Panc1 (cell line): Measurements from ENCODE around the gene CPNE4. TPM values are rescaled to one million over a fixed set of nuclear protein-coding genes. Genes with fewer than 3 reads are reported as not detected.

Experiments used
- ATAC-seq: fragments of 200-7000 bp; cut with Tn5 transposase; 2 replicates; pipeline ENCODE4 v1.9.1; 2020; ENCODE audit warnings: mild to moderate bottlenecking, moderate library complexity
- BruUV-seq: library from RNA; stranded (reverse); fragments of 400-500 nt; replicated peaks from 2 replicates; lab custom pipeline; 2021; lab: Mats Ljungman, UMichigan
- CTCF ChIA-PET: fragments of 300-600 bp; sonication (Branson Sonifier 250); formaldehyde crosslinking; loops from one replicate; lab custom pipeline; 2022; ENCODE audit warnings: antibody characterized with exemption; lab: Charles Lee
- POLR2A ChIA-PET: fragments of 300-600 bp; sonication (Branson Sonifier 250); formaldehyde crosslinking; loops from one replicate; lab custom pipeline; 2022; ENCODE audit warnings: antibody characterized with exemption; lab: Charles Lee
- DNase-seq: peaks from one replicate; pipeline ENCODE4 v3.0.0-alpha.2; 2010; ENCODE audit warnings: low read depth, low spot score
- H3K27ac ChIP-seq: 2 replicates; pipeline ENCODE4 v1.5.1; 2011; ENCODE audit warnings: mild to moderate bottlenecking, low read length, inconsistent platforms
- H3K27me3 ChIP-seq: fragments of 200-500 bp; sonication (Bioruptor generic); 2 replicates; pipeline ENCODE4 v1.6.0; 2014; ENCODE audit warnings: low read length, inconsistent platforms; ENCODE audit not compliant: control insufficient read depth, insufficient read depth
- H3K36me3 ChIP-seq: fragments of 200-500 bp; sonication (Bioruptor generic); 2 replicates; pipeline ENCODE4 v1.5.1; 2014; ENCODE audit warnings: inconsistent platforms, mild to moderate bottlenecking, low read length, moderate library complexity; ENCODE audit not compliant: control insufficient read depth, insufficient read depth
- H3K4me1 ChIP-seq: 2 replicates; pipeline ENCODE4 v1.5.1; 2011; ENCODE audit warnings: inconsistent platforms, mild to moderate bottlenecking, low read length, moderate library complexity; ENCODE audit not compliant: control insufficient read depth, insufficient read depth
- H3K4me3 ChIP-seq, 2 experiments: 2 replicates each; pipeline ENCODE4 v1.5.1; 2011 to 2012; ENCODE audit warnings: low read depth in 2 of 2, low read length in 2 of 2, mild to moderate bottlenecking in 2 of 2, inconsistent platforms in 1 of 2, moderate library complexity in 1 of 2
- H3K9me3 ChIP-seq: fragments of 200-500 bp; sonication (Bioruptor generic); 2 replicates; pipeline ENCODE4 v1.5.1; 2014; ENCODE audit warnings: low read depth, mild to moderate bottlenecking, inconsistent platforms, low read length, moderate library complexity; ENCODE audit not compliant: control insufficient read depth, insufficient read depth
- POLR2AphosphoS5 ChIP-seq: IDR thresholded peaks from 2 replicates; pipeline ENCODE4 v1.6.1; 2012; ENCODE audit warnings: mild to moderate bottlenecking, low read depth, low read length, moderate library complexity
- SIN3A ChIP-seq: IDR thresholded peaks from 2 replicates; pipeline ENCODE4 v1.6.1; 2012; ENCODE audit warnings: low read depth, mild to moderate bottlenecking, low read length, moderate library complexity, borderline replicate concordance; ENCODE audit not compliant: insufficient read depth
- TCF7L2 ChIP-seq: IDR thresholded peaks from 2 replicates; pipeline ENCODE4 v1.6.1; 2011; ENCODE audit warnings: mild to moderate bottlenecking, low read depth, low read length, inconsistent platforms
- in situ Hi-C: cut with HindIII; loops from 2 replicates; pipeline ENCODE4 v1.10.0; 2016; ENCODE audit warnings: low sequenced_read_pairs, low pct_unique_long_range_greater_than_20kb
- intact Hi-C: fragments of 100-400 bp; cut with micrococcal nuclease; formaldehyde crosslinking; loops from one replicate; pipeline ENCODE4 v1.10.0; 2022; ENCODE audit not compliant: unreplicated experiment
- total RNA-seq: library from RNA; stranded (reverse); gene quantifications from one replicate; pipeline ENCODE4 v1.2.1, GENCODE V29; 2021; ENCODE audit not compliant: unreplicated experiment
- TF ChIP-seq, protein P1 (sequence below): fragments of 450-650 bp; IDR thresholded peaks from 2 replicates; pipeline ENCODE4 v1.5.1; 2017; ENCODE audit warnings: mild to moderate bottlenecking
- TF ChIP-seq, protein P2 (sequence below), 2 experiments: IDR thresholded peaks; 2 replicates each; pipeline ENCODE4 v1.6.1; 2011 to 2012; ENCODE audit warnings: low read depth in 2 of 2, control low read depth in 1 of 2, low read length in 1 of 2, mild to moderate bottlenecking in 1 of 2, moderate library complexity in 1 of 2; ENCODE audit not compliant: insufficient read depth in 1 of 2

CPNE4 gene
- total RNA-seq, 1 experiment from 2014 or later: not detected

DNA sequence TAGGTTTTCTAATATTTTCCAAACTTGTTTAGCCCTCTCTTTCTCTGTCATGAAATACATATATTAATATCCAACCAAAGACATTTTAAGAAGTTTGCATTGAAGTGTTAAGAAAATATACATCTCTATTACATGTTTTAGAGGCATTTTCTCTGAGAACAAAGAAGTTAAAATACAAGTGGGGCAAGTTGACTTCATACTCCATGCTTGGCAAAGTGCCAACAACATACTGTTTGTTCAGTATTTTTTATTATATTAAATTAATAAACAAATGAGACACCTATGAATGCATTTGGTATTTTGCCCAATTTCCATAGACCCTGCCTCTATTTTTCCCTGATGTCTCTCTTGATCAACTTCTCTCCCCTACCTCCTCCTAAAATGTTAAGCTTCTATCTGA, 299.3 kb downstream of the CPNE4 start:
- no peak overlapping the region for H3K27ac ChIP-seq
- ChIA-PET CTCF (interaction anchor here (0.6 kb wide), 1 partner anchor 59 kb away, joined by 6 read pairs; no protein-coding TSS in a partner anchor), POLR2A (no interaction called here)
- H3K4me1 ChIP-seq: no peaks in the 10 kb centered on the region
- no TSS peak for BruUV-seq
- in situ Hi-C loops: no loop called here
- H3K27me3 ChIP-seq: no peaks in the 10 kb centered on the region
- intact Hi-C loops: no loop called here
- TF ChIP-seq TCF7L2 (no peak), SIN3A (no peak), POLR2AphosphoS5 (no peak)
- TF ChIP-seq, protein P1, sequence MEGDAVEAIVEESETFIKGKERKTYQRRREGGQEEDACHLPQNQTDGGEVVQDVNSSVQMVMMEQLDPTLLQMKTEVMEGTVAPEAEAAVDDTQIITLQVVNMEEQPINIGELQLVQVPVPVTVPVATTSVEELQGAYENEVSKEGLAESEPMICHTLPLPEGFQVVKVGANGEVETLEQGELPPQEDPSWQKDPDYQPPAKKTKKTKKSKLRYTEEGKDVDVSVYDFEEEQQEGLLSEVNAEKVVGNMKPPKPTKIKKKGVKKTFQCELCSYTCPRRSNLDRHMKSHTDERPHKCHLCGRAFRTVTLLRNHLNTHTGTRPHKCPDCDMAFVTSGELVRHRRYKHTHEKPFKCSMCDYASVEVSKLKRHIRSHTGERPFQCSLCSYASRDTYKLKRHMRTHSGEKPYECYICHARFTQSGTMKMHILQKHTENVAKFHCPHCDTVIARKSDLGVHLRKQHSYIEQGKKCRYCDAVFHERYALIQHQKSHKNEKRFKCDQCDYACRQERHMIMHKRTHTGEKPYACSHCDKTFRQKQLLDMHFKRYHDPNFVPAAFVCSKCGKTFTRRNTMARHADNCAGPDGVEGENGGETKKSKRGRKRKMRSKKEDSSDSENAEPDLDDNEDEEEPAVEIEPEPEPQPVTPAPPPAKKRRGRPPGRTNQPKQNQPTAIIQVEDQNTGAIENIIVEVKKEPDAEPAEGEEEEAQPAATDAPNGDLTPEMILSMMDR: no peak
- TF ChIP-seq, protein P2, sequence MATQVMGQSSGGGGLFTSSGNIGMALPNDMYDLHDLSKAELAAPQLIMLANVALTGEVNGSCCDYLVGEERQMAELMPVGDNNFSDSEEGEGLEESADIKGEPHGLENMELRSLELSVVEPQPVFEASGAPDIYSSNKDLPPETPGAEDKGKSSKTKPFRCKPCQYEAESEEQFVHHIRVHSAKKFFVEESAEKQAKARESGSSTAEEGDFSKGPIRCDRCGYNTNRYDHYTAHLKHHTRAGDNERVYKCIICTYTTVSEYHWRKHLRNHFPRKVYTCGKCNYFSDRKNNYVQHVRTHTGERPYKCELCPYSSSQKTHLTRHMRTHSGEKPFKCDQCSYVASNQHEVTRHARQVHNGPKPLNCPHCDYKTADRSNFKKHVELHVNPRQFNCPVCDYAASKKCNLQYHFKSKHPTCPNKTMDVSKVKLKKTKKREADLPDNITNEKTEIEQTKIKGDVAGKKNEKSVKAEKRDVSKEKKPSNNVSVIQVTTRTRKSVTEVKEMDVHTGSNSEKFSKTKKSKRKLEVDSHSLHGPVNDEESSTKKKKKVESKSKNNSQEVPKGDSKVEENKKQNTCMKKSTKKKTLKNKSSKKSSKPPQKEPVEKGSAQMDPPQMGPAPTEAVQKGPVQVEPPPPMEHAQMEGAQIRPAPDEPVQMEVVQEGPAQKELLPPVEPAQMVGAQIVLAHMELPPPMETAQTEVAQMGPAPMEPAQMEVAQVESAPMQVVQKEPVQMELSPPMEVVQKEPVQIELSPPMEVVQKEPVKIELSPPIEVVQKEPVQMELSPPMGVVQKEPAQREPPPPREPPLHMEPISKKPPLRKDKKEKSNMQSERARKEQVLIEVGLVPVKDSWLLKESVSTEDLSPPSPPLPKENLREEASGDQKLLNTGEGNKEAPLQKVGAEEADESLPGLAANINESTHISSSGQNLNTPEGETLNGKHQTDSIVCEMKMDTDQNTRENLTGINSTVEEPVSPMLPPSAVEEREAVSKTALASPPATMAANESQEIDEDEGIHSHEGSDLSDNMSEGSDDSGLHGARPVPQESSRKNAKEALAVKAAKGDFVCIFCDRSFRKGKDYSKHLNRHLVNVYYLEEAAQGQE (IDR thresholded peaks at IDR 0.05; ENCODE audit: insufficient read depth in 1 of 2, low read depth in 2 of 2, low read length in 1 of 2): no peak
- H3K36me3 ChIP-seq: no peaks in the 10 kb centered on the region
- DNase-seq (no peak), ATAC-seq (no peak)
- no peaks in the 10 kb centered on the region for H3K9me3 ChIP-seq
- H3K4me3 ChIP-seq: no peak overlapping the region

DNA sequence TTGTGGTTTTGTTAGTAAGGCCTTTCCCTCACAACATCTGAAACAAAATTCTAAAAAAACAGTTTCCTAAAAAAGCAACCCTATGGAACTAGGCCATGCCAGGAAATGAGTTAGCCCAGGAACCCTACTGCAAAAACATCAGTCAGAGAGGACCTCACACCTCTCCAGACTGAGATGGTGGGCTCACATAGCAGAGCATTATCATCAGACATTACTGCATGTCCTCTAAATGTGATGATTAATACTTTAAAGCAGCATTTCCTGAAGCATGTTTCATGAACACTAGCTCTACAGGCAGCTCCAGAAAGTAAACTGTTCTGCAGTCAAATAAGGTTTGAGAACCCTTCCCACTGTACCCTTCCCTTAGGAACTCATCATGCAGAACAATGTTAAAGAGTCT, 299.7 kb downstream of the CPNE4 start:
- TF ChIP-seq TCF7L2 (no peak), POLR2AphosphoS5 (no peak), SIN3A (no peak)
- TF ChIP-seq, protein P2 (IDR thresholded peaks at IDR 0.05; ENCODE audit: insufficient read depth in 1 of 2, low read depth in 2 of 2, low read length in 1 of 2): no peak
- TF ChIP-seq, protein P1: no peak
- in situ Hi-C loops (no loop called here), intact Hi-C loops (no loop called here)
- H3K36me3 ChIP-seq: no peaks in the 10 kb centered on the region
- ATAC-seq (no peak), DNase-seq (no peak)
- H3K27ac ChIP-seq: no peak overlapping the region
- no TSS peak for BruUV-seq
- H3K27me3 ChIP-seq: no peaks in the 10 kb centered on the region
- no peaks in the 10 kb centered on the region for H3K4me1 ChIP-seq
- ChIA-PET CTCF (no interaction called here), POLR2A (no interaction called here)
- H3K4me3 ChIP-seq: no peak overlapping the region
- no peaks in the 10 kb centered on the region for H3K9me3 ChIP-seq
